Suppressor macrophage (primary cell): ENCODE data around the gene SYNPO2.
"Not testable (repeated sequence)": the region's sequence is repeated elsewhere in the genome, so short reads cannot be mapped to it uniquely, and the experiment has no call there.

Experiments
- DNase-seq, 4 experiments: peaks; one replicate each; pipeline ENCODE4 v3.0.0-alpha.2; 2020 to 2022

The SYNPO2 gene

DNA sequence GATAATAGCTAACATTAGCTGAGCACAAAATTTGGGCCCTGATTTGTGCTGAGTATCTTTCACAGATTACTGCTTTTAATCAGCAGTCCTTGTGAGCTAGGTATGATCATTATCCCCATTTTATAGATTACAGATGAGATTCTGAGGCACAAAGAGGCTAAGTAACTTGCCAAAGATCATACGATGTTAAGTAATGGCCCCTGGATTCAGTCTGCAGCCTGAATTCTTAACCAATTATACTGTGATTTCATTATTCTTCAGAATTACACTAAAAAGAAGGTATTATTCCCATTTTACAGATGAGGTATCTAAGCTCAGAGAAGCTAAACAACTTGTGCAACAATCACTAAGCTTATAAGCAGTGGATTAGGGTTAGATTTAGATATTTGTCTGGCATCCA is 149.1 kb downstream of the SYNPO2 start:
- DNase-seq: no peak

DNA sequence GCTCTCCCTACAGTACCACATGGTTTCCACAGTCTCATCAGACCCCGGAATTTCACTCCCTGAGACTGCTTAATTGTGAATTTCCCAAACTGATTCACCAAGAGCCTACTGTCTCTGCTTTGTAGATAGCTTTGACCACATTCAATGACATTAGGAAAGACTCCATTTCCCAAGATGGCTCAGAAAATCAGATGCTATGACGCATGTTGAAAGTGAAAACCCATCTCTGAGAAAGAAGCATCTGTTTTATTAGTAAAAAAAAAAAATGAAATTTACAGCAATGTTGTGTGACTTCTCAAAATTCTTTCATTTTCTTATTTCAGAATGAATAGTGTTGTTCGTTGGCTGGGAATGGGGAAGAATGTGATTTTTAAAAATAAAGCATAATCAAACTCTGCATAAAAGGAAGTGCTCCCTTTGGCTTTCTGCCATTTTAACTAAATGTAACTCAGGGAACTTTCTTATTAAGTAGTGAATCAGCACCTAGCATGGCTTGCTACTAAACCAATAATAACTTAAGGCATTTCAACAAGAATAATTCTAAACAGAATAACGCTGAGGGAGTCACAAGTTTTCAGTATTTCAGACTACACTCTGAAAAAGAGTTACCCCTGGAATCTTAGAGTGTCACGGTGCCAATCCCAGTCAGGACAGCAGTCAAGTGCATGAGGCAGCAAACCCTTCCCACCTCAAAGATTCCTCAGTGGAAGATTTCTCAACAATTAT is 149.6 kb downstream of the SYNPO2 start:
- peak; percentile 38 to 88 (median 66) for DNase-seq

DNA sequence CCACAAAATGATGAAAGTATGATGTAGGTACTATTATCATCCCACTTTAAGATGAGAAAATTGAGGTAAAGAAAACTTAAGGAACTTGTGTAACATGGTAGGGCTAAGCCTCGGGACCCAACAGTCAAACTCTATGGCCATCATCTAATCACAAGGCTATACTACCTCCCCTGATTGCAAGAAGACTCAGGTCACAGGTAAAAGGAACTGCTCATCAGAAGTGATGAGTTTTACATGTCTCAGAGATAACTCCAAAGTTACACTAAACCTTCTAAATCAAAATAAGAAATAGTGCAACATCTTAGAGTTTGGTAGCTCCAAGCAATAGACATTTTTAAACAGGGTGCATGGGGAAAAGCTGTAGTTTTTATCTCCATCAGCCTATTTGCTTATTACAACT is 150.5 kb downstream of the SYNPO2 start:
- no peak for DNase-seq

DNA sequence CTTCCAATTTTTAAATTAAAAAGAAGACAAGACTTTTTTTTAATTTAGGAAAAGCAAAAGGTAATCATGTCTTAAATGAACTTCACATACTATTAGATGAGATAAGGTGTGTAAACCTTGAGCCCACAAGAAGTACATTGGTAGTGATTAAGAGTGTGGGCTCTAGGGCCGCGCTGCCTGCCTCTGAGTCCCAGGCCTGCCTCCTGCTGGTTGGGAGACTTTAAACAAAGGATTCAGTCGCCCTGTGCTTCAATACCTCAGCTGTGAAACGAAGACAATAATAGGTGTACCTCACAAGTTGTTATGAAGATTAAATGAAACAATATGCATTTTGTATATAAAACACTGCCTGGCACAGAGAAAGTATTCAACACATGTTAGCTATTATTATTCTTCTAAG is 151.1 kb downstream of the SYNPO2 start:
- DNase-seq: no peak

DNA sequence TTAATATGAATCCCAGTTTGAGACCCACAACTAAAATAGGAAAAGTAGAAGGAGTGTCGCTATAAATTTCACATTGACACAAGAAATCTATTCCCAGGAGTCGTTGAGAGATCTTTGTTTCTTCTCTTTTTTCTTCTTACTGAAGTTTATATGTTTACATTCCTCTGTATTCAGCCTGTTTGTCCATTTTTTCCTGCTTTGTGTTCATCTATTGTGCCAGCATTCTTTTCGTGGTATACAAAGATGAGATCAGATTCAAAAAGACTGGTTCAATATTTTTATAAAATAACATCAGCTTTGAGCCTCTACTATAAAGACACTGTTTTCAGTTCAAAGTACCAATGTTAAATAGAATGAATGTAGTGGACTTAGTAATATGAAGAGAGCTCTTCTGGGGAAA is 151.6 kb downstream of the SYNPO2 start:
- DNase-seq: no peak

DNA sequence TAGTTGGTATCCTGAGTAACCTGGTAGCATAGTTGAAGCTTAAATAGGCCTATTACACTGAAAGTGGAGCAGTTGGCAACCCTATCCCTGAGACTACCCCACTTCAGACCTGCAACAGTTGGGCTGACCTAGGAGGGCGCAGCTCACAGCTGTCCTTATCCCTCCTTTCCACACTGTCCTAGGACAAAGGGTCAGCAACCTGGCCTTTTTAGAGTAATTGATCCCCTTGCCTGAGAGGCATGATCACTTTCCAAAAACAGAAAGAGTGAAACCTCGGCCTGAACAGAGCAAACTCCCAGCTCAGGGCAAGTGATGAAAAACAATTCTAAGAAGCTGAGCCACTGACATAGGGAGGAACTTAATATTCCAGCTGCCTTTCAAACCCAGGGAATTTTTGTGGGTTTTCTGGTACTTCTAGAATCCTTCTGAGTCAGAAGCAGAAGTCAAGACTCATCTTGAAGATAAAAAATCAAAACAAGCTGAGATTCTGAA is 152.1 kb downstream of the SYNPO2 start:
- DNase-seq: peak; percentile 24 to 61 (median 50)

DNA sequence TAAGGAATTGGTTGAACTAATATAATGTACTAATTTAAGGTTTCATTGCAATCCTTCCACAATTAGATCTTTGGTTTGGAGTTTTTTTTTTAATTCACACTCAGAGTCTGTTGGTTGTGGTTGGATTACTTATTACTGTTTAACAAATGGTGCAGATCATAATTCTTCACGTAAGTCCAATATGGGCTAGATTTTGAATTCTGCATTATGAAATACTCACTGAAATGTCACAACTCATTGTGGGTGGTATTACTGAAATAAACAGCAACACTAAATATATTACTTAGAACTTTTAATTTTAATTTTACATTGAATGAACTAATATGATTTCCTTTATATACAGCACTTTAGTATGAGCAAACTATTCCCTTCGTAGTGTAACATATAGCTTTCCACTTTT is 152.7 kb downstream of the SYNPO2 start:
- DNase-seq: no peak

DNA sequence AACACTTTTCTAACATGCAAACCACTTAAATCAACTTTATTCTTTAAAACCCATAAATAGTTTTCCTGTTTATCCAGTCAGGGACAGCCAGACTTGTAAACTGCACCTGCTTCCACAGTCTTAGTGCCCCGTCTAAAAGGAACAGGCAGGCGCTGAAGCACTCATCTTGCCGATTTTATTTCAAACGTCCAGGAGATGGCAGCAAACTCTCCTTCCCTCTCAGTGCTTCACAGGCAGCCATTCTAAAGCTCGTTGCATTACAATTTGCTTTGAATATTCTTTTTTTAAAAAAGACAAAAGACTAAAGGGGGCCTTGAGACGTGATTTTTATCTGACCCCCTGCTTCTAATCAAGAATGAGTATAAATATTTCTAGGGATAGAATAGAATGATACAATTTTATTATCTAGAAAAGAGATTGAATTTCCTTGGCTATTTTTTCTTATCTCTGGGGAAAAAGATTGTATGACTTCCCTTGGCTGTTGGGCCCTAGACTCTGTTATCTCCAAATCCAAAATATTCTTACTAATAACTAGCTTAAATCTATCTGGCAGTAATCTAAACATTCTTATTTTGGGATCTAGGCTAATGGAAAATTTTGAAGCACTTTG is 153.4 kb downstream of the SYNPO2 start:
- peak; percentile 72 to 85 (median 79) for DNase-seq

DNA sequence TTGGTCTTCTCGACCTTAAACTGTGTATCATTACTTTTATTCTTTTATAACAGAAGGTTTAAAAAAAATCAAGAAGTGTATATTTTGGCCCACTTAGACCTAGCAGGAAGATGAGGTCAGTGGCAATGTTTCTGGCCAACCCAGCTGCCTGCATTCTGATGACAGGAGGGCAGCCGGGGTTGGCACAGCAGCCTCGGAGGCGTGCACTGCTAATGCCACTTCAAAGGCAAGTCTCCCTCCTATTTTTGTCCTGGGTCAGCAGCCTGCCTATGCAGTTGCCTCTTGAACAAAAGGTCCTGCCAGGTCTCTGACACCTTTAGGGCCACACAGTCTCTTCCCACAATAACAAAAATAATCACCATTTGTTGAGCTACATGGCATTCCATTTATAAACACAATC is 157.6 kb downstream of the SYNPO2 start:
- no peak for DNase-seq

DNA sequence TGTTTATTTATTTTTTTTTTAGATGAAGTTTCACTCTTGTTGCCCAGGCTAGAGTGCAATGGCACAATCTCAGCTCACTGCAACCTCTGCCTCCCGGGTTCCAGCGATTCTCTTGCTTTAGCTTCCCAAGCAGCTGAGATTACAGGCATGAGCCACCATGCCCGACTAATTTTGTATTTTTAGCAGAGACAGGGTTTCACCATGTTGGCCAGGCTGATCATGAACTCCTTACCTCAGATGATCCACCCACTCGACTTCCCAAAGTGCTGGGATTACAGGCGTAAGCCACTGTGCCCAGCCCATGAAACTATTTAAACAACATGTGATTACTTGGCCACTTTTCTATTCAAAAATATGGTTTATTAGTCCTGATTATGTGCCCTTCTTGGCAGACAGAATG is 158.4 kb downstream of the SYNPO2 start:
- peak in 2 of 4 experiments; percentile 27 to 39 for DNase-seq

DNA sequence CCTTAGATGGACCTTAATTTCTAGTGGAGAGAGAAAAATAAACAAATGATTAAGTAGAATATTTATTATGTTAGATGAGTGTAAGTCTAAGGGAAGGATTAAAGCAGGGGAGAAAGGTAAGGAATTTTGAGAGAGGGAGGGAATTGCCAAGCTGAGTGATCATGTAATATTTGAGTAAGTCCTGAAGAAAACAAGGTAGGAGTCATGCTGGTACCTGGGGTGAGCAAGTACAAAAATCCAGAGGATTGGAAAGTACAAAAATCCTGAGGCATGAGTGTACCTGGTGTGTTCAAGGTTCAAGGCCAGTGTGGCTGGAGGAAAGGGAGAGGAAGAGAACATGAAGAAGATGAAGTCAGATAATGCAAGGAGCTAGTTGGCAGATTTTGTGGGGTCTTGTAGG is 159.8 kb downstream of the SYNPO2 start:
- no peak for DNase-seq

DNA sequence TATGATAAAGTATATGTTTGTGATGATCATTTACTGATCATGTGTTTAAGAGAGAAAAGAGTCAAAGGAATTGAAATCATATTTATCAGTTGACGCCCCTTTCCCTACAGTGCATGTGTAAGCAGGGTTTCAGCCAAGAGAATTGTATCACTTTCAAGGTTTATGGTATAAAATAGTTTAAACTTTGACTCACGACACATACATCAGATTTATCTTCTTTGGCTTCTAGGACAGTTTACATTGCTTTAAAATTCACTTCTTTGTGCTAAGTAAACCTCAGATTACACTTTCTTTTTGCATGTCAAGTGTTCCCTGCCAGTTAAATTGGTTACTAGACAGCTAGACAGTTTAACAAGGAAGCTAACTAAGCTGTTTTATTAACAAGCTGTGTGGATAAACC is 160.7 kb downstream of the SYNPO2 start:
- no peak for DNase-seq

DNA sequence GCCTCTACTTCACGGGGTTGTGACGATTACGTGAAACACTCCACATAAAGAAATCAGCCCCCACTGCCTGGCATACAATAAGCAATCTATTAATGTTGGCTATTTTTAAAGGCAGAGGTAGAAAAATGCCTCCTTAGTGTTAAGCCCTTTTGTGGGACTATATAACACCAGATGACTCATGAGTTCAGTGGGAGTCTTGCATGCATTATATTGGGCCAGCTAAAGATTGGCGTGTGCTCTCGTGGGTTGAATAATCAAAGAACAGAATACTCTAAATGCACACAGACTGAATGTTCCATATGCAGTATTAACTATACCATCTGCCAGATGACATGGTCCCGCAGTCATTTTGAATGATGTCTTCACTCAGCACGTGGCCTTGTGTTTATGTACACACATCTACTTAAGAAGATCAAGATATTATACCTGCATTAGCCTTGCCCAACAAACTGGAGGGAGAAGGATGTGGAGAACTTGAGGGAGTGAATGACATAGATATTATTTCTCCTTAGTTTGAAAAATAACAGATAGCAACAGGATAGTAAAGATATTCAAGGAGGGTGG is 162.0 kb downstream of the SYNPO2 start:
- no peak for DNase-seq

DNA sequence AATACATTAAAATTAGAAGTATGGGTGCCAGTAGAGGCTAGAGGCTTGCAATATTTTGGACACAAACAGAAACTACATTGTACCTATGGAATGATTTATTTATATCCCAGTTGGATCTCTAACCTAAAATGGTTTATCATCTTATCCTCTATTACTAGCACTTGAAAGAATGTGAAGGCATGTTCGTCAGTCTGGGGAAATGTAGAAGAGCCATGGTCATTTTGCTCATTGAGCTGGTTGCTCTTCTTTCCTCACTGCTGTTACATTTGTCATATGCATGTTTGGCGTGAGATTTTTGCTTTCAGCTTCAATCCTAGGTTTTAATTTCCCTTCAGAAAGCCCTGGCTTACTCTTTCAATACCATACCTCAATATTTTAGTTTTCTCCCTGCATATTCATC is 164.6 kb downstream of the SYNPO2 start:
- DNase-seq: no peak

DNA sequence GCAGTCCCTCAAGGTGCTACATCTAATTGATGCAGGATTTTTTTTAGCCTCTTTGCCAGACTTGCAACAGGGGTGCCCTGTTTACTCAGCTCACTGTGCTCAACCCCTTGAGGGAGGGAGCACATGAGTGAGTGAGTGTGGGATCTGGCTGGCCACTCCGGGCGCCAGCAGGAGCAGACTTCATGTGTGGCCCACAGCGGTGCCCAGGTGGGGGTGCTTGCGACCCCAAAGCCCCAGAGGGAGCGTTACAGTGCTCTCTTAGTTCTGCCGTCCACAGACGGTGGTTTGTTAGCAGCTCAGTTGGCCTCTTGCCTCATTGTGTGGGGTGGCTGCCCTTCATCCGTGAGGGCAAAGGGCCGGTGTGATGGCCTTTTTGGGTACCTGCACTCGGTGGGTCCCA is 165.3 kb downstream of the SYNPO2 start:
- DNase-seq: no peak

DNA sequence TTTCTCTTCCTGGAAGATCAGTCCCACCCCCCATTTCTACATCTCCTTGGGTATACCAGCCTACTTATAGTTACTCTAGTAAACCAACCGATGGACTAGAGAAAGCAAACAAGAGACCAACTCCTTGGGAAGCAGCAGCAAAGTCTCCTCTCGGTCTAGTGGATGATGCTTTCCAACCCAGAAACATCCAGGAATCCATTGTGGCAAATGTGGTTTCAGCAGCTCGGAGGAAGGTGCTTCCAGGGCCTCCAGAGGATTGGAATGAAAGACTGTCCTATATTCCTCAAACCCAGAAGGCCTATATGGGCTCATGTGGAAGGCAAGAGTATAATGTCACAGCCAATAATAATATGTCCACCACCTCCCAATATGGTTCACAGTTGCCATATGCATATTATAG is 168.8 kb downstream of the SYNPO2 start:
- DNase-seq: no peak

DNA sequence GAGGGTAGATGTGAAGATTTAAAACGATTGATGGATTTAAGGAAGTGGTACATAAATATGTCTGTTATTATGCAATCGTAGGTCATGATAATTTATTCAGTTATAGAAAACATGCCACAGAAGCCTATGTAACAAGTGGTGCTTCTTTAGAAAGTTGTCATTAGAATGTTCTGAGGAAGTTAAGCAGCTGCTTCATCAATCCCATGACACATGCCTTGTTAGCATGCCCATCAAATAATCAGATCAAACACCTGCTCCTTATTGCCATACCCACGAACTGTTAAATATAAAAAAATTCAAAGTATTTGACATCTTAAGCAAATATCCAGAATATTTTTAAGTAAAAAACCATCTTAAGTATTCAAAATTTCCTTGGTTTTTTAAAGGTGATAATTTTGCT is 170.6 kb downstream of the SYNPO2 start:
- DNase-seq: no peak

DNA sequence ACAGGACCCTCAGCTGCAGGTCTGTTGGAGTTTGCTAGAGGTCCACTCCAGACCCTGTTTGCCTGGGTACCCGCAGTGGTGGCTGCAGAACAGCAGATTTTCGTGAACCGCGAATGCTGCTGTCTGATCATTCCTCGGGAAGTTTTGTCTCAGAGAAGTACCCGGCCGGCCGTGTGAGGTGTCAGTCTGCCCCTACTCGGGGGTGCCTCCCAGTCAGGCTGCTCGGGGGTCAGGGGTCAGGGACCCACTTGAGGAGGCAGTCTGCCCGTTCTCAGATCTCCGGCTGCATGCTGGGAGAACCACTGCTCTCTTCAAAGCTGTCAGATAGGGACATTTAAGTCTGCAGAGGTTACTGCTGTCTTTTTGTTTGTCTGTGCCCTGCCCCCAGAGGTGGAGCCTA is 178.5 kb downstream of the SYNPO2 start:
- DNase-seq: not testable (repeated sequence)

DNA sequence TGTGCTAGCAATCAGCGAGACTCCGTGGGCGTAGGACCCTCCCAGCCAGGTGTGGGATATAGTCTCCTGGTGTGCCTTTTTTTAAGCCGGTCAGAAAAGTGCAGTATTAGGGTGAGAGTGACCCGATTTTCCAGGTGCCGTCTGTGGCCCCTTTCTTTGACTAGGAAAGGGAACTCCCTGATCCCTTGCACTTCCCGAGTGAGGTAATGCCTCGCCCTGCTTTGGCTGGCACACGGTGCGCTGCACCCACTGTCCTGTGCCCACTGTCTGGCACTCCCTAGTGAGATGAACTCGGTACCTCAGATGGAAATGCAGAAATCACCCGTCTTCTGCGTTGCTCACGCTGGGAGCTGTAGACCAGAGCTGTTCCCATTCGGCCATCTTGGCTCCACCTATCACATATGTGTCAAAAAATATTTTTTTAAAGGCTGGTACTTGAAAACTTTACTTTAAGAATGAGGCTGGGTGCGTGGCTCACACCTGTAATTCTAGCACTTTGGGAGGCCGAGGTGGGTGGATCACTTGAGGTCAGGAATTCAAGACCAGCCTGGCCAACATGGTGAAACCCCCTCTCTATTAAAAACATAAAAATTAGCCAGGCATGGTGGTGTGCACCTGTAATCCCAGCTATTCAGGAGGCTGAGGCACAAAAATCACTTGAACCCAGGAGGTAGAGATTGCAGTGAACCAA is 179.2 kb downstream of the SYNPO2 start:
- not testable (repeated sequence) for DNase-seq

DNA sequence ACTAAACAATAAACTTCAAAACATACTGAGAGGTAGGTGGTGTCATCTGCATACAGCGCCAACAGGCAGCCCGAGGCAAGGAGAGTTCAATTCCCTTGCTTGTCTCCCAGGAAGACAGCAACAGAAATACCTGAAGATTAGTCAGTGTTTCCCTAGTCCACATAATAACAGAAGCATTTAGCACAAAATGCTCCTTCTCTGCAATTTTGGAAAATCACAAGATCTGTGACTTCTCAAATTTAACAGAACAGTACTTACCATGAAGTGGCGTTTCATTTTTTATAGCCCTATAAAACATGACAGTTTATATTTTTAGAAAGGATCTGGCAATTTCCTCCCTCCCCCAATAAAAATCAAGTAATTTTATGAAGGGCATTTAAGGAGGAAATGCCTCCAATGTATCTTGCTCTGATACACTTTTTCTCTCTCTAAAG is 179.9 kb downstream of the SYNPO2 start:
- DNase-seq: no peak

DNA sequence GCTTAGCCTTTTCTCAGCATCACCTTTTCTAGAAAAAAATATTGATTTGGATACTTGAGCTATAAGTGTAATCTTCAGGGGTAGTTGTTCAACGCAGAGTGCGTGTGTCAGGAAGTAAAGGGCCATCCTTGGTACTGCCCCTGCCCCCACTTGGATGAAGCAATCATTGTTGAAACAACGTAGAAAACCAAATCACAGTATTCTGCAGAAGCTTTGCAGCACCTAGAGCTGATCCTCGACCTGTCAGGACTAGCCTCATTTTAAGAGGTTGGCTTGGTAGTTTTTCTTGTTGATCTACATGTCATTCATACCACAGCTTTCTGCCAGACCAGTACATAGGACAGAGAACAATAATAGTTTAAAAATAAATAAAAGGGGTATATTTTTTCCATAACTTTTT is 181.6 kb downstream of the SYNPO2 start:
- DNase-seq: no peak

DNA sequence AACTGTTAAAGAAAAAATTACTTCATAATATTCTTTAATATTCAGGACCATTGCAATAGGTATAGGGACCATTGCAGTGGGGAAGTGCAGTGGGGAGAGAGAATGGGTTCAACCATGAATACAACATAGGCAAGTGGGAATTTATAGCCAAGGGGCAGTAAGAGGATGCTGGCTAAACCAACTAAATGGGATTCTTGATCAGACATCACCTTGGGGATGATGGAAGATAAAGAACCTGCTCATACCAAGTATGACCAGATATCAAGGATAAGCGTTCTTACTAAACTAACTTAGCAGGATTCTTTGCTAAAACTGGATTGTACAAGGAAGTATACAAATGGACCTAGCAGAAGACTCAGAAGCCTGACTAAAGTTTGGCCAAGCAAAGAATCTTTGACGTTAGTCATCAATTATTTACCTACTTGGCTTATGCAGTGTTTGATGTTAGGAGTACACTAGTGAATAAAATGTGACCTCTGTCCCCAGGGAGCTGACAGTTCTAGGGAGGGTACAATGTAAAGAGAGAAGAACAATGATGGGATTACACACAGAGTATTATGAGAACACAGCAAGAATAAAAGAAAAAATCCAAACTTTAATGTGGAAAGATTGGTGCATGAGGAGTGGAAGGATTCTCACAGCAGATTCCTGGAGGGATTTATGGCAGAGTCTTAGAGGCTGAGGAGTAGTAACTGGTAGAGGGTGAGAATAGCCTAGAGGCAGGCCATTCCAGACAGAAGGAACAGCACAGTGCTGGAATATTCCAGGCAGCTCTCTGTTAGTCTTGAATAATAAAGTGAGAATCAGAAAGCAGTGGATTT is 192.3 kb downstream of the SYNPO2 start:
- DNase-seq: no peak

DNA sequence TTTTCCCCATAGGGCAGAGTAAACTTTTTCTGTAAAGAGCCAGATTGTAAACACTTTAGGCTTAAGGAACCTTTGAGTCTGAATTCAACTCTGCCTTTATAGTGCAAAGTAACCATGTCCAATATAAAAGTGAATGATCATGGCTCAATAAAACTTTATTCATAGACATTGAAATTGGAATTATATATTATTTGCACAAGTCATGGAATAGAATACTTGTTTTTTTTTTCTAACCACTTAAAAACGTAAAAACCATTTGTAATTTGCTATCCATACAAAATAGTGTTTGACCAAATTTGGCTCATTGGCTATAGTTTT is 192.8 kb downstream of the SYNPO2 start:
- DNase-seq: no peak
